SIG-M5 treated with dmso at 0.1 percent for 504 hours (cell line): ENCODE measurements around the gene SNX14.
A peak's percentile ranks its signal among the peaks of the same experiment; 100 is the strongest.

Experiments
- DNase-seq: peaks from one replicate; lab custom pipeline; 2025; ENCODE audit not compliant: unreplicated experiment; lab: John Stamatoyannopoulos, UW

The SNX14 gene

GRCh38 chr6:85516168-85516567, 77.5 kb downstream of the SNX14 start:
- no peak for DNase-seq

GRCh38 chr6:85506441-85507093, 87.1 kb downstream of the SNX14 start:
- no peak for DNase-seq

- DNase-seq, result no peak
Measured at GRCh38 chr6:85498596-85499258, 94.9 kb downstream of the SNX14 start.

GRCh38 chr6:85496856-85497255, 96.8 kb downstream of the SNX14 start:
- DNase-seq, result no peak

DNA sequence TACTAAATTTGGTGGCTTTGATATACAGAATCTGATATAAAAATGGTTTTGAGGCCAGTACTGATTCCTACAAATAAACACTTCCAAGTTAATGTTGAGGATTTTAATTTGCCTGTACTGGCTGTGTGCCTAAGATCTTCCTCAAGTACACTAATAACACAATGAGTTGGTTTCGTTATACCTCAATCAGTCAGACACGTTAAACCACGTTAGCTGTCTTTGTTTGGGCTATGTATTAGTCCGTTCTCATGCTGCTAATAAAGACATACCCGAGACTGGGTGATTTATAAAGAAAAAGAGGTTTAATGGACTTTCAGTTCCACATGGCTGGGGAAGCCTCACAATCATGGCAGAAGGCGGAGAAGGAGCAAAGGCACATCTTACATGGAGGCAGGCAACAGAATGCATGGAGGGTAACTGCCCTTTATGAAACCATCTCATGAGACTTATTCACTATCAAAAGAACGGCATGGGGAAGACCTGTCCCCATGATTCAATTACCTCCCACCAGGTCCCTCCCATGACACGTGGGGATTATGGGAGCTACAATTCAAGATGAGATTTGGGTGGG, 97.6 kb downstream of the SNX14 start:
- DNase-seq, result no peak

DNA sequence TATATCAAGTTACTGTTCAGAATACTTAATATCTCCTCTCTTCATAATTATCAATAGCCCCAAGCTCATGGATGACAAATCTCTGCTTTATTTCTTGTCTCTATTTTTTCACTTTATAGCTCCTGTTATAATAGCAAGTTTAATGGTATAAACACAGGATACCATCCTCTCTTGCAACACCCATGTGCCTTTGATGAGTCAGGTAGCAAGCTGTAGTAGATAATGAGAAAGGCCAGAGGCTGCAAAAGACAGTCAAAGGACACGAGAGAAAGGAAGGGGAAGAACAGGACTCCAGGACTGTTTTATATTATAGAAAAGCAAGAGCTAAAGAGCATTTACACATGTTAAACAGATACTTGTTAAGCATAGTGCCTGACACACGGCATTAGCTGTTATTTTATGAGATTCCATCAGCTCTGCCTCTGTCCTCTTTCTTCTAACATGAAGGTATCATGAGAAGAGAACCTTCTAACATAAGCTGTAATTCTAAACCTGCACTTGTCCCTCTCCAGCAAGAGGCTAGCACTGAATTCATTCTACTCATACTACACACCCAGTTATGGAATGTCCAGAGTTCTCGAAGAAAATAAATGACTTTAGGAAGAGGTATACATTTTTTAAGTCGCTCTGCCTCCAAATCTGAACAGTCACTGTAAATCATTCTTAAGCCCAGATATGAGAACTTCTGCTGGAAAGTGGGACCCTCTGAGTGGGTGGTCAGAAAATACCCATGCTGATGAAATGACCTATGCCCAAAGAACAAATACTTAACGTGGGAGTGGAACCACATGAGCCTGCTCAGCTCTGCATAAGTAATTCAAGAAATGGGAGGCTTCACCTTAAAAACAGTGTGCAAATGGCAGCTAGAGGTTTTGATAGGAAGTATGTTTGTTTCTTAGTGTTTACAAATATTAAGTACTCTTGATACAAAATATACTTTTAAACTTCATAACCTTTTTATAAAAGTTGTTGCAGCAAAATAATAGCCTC, 98.8 kb downstream of the SNX14 start:
- no peak for DNase-seq

GRCh38 chr6:85493389-85493788, 100.3 kb downstream of the SNX14 start:
- peak; percentile 19 for DNase-seq

GRCh38 chr6:85490516-85491248, 103.0 kb downstream of the SNX14 start:
- DNase-seq, result no peak

DNA sequence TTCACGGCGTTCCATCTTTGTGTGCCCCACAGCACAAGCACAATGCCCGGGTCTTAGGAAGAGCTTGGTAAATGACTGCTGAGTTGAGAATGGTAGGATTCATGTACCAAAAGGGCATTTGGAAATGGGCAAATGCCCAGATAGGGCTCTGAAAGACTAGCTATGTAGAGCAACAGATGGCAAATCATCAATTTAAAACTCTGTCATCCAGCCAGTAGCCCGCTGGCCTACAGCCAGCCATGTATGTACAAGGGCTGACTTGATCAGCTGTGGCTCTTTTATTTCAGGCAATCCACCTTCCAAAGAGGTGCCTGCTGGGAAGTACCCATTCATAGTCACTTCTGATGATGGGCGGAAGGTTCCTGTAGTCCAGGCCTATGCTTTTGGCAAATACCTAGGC, 108.7 kb downstream of the SNX14 start:
- no peak for DNase-seq

GRCh38 chr6:85483846-85484245, 109.8 kb downstream of the SNX14 start:
- no peak for DNase-seq

DNA sequence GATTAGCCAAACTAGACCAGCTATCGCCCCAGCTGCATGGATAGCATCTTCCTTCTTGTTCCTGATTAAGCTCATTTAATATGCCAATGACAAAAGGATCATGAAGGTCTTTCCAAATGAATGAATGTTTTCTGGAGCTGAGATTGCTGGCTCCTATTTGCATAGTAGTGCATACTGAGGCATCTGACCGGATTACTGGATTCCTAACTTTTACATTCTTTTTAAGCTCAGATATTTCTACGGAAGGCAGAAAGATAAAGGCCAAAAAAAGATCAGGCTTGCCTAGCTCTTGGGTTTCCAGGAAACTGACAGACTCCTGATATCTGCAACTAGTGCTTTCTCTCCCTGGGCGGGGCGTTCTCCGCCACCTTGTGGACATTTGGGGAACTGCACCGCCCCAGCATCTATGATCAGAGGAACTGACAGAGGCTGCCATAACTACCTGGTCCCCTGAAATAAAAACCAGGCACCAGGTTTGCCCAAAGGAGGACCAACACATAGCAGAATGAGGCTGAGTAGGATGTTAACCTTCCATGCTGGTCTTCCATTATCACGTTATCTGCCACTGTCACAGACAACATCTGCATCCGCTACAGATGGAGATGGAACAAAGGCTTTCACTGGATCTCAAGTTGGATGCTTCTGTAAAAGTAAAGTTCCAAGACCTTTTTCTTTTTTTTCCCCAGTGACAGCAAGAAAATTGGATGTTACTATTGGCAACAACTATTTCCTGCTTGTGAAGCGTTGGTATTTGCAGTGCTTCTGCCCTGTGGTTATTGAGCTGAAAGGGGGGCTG, 110.6 kb downstream of the SNX14 start:
- DNase-seq, result peak; percentile 57

DNA sequence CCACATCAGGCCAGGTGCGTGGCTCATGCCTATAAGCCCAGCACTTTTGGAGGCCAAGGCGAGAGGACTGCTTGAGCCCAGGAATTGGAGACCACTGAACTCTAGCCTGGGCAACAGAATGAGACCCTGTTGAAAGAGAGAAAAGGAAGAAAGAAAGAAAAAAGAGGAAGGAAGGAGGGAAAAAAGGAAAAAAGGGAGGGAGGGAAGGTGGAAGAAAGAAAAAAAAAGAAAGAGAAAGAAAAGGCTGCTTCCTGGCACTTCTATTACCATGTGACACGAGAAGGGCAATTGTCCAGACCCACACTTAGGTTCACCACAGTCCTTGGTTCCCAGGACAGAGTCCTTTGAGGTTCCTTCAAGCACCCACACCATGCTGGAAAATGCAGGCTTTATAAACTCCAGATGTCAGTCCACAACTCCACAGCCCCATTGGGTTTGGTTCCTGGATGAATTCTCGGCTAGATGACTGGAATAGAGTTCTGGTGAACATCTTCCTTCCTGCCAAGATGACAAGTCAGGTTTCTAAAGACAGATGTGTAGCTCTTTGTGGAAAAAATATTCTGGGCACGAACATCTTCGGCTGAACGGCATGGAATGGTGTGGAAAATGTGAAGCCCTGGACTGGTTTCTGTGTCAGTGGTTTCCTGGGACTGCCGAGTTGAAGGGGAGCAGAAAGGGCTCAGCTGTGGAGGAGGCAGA, 111.3 kb downstream of the SNX14 start:
- no peak for DNase-seq

- DNase-seq, result no peak
Measured at GRCh38 chr6:85479208-85479607, 114.5 kb downstream of the SNX14 start.

DNA sequence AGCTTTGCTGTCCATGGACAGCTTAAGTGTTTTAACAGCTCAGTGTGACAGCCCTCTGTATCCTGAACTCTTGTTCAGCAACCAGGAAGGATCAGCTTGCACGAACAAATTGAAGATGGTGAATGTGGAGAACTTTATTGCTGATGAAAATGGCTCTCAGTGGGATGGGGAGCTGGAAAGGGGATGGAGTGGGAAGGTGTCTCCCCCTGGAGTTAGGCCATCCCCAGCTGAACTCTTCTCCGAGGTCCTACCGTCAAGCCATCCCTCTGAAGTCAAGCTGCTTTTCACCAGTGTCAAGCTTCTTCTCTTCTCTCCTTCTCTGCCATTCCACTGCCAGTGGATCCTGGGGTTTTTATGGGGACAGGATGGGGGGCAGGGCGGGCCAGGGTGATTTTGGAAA, 117.1 kb downstream of the SNX14 start:
- no peak for DNase-seq

- no peak for DNase-seq
Measured at GRCh38 chr6:85473748-85474147, 119.9 kb downstream of the SNX14 start.

GRCh38 chr6:85472744-85473143, 120.9 kb downstream of the SNX14 start:
- no peak for DNase-seq

GRCh38 chr6:85470023-85470410, 123.6 kb downstream of the SNX14 start:
- DNase-seq, result no peak

- DNase-seq, result no peak
Measured at GRCh38 chr6:85469276-85470022, 124.2 kb downstream of the SNX14 start.

DNA sequence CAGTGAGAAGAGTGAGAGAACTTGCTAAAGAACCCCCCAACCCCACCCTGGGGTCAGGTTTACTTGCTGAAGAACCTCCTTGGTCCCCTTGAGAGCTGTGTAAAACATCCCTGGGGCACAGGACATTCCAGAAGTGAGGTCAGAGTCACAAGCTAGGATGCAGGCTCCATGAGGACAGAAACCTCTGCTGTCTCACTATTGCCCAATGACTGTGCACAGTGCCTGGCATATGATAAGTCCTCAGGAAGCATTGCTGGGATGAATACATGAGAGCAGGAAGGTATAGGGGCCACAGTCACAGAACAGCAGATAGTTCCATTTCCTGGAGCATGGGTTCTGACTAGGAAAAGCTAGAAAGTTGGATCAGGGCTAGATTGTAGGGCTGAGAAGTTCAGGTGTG, 125.3 kb downstream of the SNX14 start:
- DNase-seq, result no peak
